ENCODE data around the gene NFKBIB.

GRCh38 chr19:38870612-38871011 lies 29.2 kb upstream of the NFKBIB start:
- no peak for TF ChIP-seq POLR2A (IDR thresholded peaks at IDR 0.05; ENCODE audit: low read length)
- no peak for TF ChIP-seq GATA1 (IDR thresholded peaks at IDR 0.05; ENCODE audit: low read depth, low read length)
